Measurements from ENCODE around the gene TSPAN15.

The TSPAN15 gene

DNA sequence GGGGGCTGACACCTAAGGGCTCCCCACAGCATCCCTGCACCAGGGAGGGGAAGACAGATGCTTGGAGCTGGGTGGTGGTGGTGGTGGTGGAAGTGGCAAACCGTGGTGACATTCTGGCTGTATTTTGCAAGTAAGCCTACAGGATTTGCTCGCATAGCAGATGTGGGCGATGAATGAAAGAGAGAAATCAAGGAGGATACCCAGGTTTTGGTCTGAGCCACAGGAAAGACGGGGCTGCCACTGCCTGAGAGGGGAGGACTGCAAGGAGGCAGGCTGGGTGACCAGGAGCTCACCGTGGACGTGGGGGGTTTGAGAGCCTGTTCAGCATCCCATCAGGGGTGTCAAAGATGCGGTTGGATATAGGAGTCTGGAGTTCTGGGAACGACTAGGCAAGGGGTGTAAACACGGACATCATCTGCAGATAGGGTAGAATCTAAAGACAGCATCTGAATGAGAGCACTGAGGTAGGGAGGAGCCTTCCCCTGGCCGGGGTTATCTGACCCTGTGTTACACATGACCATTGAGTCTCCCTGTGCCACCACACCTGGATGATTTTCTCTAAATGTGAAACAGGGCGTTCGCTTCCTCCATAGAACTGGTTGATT is 49.7 kb downstream of the TSPAN15 start (continued):
- TF ChIP-seq, protein P1, sequence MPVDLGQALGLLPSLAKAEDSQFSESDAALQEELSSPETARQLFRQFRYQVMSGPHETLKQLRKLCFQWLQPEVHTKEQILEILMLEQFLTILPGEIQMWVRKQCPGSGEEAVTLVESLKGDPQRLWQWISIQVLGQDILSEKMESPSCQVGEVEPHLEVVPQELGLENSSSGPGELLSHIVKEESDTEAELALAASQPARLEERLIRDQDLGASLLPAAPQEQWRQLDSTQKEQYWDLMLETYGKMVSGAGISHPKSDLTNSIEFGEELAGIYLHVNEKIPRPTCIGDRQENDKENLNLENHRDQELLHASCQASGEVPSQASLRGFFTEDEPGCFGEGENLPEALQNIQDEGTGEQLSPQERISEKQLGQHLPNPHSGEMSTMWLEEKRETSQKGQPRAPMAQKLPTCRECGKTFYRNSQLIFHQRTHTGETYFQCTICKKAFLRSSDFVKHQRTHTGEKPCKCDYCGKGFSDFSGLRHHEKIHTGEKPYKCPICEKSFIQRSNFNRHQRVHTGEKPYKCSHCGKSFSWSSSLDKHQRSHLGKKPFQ (tag by site-specific recombination; IDR thresholded peaks at IDR 0.05), result no peak
- no peak for TF ChIP-seq ZNF132 (tag by site-specific recombination; IDR thresholded peaks at IDR 0.05; ENCODE audit: borderline replicate concordance)
- TF ChIP-seq SETDB1 (IDR thresholded peaks at IDR 0.05; ENCODE audit: insufficient read length, low read length), result no peak

DNA sequence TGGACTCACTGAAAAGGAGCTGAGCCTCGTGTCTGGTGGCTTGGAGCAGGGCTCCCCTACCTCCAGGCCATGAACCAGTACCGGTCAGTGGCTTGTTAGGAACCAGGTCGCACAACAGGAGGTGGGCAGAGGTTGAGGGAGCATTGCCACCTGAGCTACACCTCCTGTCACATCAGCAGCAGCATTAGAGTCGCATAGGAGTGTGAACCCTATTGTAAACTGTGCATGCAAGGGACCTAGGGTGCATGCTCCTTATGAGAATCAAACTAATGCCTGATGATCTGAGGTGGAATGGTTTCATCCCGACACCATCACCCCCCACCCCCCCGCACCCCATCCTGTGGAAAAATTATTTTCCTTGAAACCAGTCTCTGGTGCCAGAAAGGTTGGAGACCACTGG is 50.4 kb downstream of the TSPAN15 start:
- H3K9me3 ChIP-seq (ENCODE audit: control insufficient read depth, insufficient read depth, low read depth, low read length), result no peaks in the 10 kb centered on the region
- no peaks in the 10 kb centered on the region for H3K36me3 ChIP-seq (ENCODE audit: control insufficient read depth in 2 of 2, insufficient read depth in 1 of 2, low read length in 2 of 2)
- no peak overlapping the region for H3K27ac ChIP-seq (ENCODE audit: extremely low read depth, low read depth, low read length)
- CTCF ChIA-PET, result interaction anchor here (1.0 kb wide), 1 partner anchor 14 kb away, joined by 6 read pairs; no protein-coding TSS in a partner anchor
- no peaks in the 10 kb centered on the region for H3K4me1 ChIP-seq (ENCODE audit: control insufficient read depth, insufficient read depth, low read length)
- H3K4me3 ChIP-seq (ENCODE audit: low read depth, low read length), result no peak overlapping the region
- POLR2A ChIA-PET, result no interaction called here
- TF ChIP-seq ZNF623 (tag by site-specific recombination; IDR thresholded peaks at IDR 0.05), result no peak
- no peak for TF ChIP-seq ZNF843 (tag by site-specific recombination; IDR thresholded peaks at IDR 0.05)
- no peak for TF ChIP-seq ZNF324 (tag by site-specific recombination; IDR thresholded peaks at IDR 0.05)
- no peak for TF ChIP-seq ZNF549 (tag by site-specific recombination; IDR thresholded peaks at IDR 0.05)
- TF ChIP-seq ZNF791 (tag by site-specific recombination; IDR thresholded peaks at IDR 0.05), result no peak
- TF ChIP-seq KLF7 (tag by site-specific recombination; IDR thresholded peaks at IDR 0.05; ENCODE audit: borderline replicate concordance), result no peak
- no peak for TF ChIP-seq KLF1 (tag by site-specific recombination; IDR thresholded peaks at IDR 0.05)
- TF ChIP-seq ZSCAN16 (tag by site-specific recombination; IDR thresholded peaks at IDR 0.05), result no peak
- TF ChIP-seq, protein P2, sequence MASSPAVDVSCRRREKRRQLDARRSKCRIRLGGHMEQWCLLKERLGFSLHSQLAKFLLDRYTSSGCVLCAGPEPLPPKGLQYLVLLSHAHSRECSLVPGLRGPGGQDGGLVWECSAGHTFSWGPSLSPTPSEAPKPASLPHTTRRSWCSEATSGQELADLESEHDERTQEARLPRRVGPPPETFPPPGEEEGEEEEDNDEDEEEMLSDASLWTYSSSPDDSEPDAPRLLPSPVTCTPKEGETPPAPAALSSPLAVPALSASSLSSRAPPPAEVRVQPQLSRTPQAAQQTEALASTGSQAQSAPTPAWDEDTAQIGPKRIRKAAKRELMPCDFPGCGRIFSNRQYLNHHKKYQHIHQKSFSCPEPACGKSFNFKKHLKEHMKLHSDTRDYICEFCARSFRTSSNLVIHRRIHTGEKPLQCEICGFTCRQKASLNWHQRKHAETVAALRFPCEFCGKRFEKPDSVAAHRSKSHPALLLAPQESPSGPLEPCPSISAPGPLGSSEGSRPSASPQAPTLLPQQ (tag by site-specific recombination; IDR thresholded peaks at IDR 0.05), result no peak
- TF ChIP-seq BCL11A (tag by site-specific recombination; IDR thresholded peaks at IDR 0.05; ENCODE audit: low read depth), result no peak
- no peak for TF ChIP-seq SP2 (tag by site-specific recombination; IDR thresholded peaks at IDR 0.05)
- no peak for TF ChIP-seq ZNF610 (tag by site-specific recombination; IDR thresholded peaks at IDR 0.05; ENCODE audit: borderline replicate concordance)
- no peak for TF ChIP-seq ZNF19 (tag by site-specific recombination; IDR thresholded peaks at IDR 0.05; ENCODE audit: low read depth)
- TF ChIP-seq SCRT2 (tag by site-specific recombination; IDR thresholded peaks at IDR 0.05), result no peak
- TF ChIP-seq, protein P3, sequence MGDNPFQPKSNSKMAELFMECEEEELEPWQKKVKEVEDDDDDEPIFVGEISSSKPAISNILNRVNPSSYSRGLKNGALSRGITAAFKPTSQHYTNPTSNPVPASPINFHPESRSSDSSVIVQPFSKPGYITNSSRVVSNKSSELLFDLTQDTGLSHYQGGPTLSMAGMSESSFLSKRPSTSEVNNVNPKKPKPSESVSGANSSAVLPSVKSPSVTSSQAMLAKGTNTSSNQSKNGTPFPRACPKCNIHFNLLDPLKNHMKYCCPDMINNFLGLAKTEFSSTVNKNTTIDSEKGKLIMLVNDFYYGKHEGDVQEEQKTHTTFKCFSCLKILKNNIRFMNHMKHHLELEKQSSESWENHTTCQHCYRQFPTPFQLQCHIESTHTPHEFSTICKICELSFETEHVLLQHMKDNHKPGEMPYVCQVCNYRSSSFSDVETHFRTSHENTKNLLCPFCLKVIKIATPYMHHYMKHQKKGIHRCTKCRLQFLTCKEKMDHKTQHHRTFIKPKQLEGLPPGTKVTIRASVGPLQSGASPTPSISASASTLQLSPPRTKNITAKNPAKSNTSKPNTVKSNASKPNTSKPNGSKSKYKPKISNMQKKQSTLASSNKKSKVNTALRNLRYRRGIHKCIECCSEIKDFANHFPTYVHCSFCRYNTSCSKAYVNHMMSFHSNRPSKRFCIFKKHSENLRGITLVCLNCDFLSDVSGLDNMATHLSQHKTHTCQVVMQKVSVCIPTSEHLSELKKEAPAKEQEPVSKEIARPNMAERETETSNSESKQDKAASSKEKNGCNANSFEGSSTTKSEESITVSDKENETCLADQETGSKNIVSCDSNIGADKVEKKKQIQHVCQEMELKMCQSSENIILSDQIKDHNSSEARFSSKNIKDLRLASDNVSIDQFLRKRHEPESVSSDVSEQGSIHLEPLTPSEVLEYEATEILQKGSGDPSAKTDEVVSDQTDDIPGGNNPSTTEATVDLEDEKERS (tag by site-specific recombination; IDR thresholded peaks at IDR 0.05), result no peak
- no peak for TF ChIP-seq SALL2 (tag by site-specific recombination; IDR thresholded peaks at IDR 0.05; ENCODE audit: borderline replicate concordance)
- TF ChIP-seq, protein P4, sequence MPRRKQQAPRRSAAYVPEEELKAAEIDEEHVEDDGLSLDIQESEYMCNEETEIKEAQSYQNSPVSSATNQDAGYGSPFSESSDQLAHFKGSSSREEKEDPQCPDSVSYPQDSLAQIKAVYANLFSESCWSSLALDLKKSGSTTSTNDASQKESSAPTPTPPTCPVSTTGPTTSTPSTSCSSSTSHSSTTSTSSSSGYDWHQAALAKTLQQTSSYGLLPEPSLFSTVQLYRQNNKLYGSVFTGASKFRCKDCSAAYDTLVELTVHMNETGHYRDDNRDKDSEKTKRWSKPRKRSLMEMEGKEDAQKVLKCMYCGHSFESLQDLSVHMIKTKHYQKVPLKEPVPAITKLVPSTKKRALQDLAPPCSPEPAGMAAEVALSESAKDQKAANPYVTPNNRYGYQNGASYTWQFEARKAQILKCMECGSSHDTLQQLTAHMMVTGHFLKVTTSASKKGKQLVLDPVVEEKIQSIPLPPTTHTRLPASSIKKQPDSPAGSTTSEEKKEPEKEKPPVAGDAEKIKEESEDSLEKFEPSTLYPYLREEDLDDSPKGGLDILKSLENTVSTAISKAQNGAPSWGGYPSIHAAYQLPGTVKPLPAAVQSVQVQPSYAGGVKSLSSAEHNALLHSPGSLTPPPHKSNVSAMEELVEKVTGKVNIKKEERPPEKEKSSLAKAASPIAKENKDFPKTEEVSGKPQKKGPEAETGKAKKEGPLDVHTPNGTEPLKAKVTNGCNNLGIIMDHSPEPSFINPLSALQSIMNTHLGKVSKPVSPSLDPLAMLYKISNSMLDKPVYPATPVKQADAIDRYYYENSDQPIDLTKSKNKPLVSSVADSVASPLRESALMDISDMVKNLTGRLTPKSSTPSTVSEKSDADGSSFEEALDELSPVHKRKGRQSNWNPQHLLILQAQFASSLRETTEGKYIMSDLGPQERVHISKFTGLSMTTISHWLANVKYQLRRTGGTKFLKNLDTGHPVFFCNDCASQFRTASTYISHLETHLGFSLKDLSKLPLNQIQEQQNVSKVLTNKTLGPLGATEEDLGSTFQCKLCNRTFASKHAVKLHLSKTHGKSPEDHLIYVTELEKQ (tag by site-specific recombination; IDR thresholded peaks at IDR 0.05; ENCODE audit: borderline replicate concordance), result no peak
- no peak for TF ChIP-seq ZNF214 (tag by site-specific recombination; IDR thresholded peaks at IDR 0.05; ENCODE audit: borderline replicate concordance)
- TF ChIP-seq, protein P5, sequence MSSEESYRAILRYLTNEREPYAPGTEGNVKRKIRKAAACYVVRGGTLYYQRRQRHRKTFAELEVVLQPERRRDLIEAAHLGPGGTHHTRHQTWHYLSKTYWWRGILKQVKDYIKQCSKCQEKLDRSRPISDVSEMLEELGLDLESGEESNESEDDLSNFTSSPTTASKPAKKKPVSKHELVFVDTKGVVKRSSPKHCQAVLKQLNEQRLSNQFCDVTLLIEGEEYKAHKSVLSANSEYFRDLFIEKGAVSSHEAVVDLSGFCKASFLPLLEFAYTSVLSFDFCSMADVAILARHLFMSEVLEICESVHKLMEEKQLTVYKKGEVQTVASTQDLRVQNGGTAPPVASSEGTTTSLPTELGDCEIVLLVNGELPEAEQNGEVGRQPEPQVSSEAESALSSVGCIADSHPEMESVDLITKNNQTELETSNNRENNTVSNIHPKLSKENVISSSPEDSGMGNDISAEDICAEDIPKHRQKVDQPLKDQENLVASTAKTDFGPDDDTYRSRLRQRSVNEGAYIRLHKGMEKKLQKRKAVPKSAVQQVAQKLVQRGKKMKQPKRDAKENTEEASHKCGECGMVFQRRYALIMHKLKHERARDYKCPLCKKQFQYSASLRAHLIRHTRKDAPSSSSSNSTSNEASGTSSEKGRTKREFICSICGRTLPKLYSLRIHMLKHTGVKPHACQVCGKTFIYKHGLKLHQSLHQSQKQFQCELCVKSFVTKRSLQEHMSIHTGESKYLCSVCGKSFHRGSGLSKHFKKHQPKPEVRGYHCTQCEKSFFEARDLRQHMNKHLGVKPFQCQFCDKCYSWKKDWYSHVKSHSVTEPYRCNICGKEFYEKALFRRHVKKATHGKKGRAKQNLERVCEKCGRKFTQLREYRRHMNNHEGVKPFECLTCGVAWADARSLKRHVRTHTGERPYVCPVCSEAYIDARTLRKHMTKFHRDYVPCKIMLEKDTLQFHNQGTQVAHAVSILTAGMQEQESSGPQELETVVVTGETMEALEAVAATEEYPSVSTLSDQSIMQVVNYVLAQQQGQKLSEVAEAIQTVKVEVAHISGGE (tag by site-specific recombination; conservative IDR thresholded peaks at IDR 0.05; ENCODE audit: low read depth), result no peak
